ENCODE measurements around the gene LMBR1.
"Not testable (repeated sequence)": the region's sequence is repeated elsewhere in the genome, so short reads cannot be mapped to it uniquely, and the experiment has no call there.

- not testable (repeated sequence) for TF ChIP-seq CTCF (IDR thresholded peaks at IDR 0.05; ENCODE audit: poor library complexity, severe bottlenecking); TAF1 (IDR thresholded peaks at IDR 0.05; ENCODE audit: low read depth); EP300 (conservative IDR thresholded peaks at IDR 0.05; ENCODE audit: poor library complexity, severe bottlenecking); EZH2 (IDR thresholded peaks at IDR 0.05; ENCODE audit: borderline replicate concordance, insufficient read depth, low read length, poor library complexity, severe bottlenecking); POLR2AphosphoS5 (IDR thresholded peaks at IDR 0.05); REST (IDR thresholded peaks at IDR 0.05; ENCODE audit: borderline replicate concordance); RAD21 (conservative IDR thresholded peaks at IDR 0.05)
Measured at GRCh38 chr7:156701787-156702186, 191.2 kb downstream of the LMBR1 start.
